DMS 273 (cell line): ENCODE results near the gene GRM3.
A peak's percentile ranks its signal among the peaks of the same experiment; 100 is the strongest.

ENCODE experiments used
- DNase-seq: peaks from one replicate; lab custom pipeline; 2025; ENCODE audit not compliant: unreplicated experiment; lab: John Stamatoyannopoulos, UW

The GRM3 gene

GRCh38 chr7:86785641-86786040 is 141.9 kb downstream of the GRM3 start:
- DNase-seq, result no peak

GRCh38 chr7:86786376-86786775 is 142.7 kb downstream of the GRM3 start:
- DNase-seq, result no peak

GRCh38 chr7:86788948-86789347 is 145.2 kb downstream of the GRM3 start:
- no peak for DNase-seq

GRCh38 chr7:86790383-86790782 is 146.7 kb downstream of the GRM3 start:
- no peak for DNase-seq

GRCh38 chr7:86792260-86792659 is 148.6 kb downstream of the GRM3 start:
- DNase-seq, result no peak

GRCh38 chr7:86793136-86793535 is 149.4 kb downstream of the GRM3 start:
- no peak for DNase-seq

GRCh38 chr7:86814661-86815379 is 171.1 kb downstream of the GRM3 start:
- DNase-seq, result peak; percentile 63

- no peak for DNase-seq
Observed at GRCh38 chr7:86815556-86815955, 171.8 kb downstream of the GRM3 start.

GRCh38 chr7:86818903-86819302 is 175.2 kb downstream of the GRM3 start:
- DNase-seq, result no peak

- no peak for DNase-seq
Observed at GRCh38 chr7:86823769-86824168, 180.1 kb downstream of the GRM3 start.

GRCh38 chr7:86825264-86825663 is 181.6 kb downstream of the GRM3 start:
- no peak for DNase-seq

- no peak for DNase-seq
Observed at GRCh38 chr7:86826948-86827347, 183.2 kb downstream of the GRM3 start.

- DNase-seq, result no peak
Observed at GRCh38 chr7:86833360-86833759, 189.7 kb downstream of the GRM3 start.

- no peak for DNase-seq
Observed at GRCh38 chr7:86837235-86837634, 193.5 kb downstream of the GRM3 start.

- no peak for DNase-seq
Observed at GRCh38 chr7:86844608-86845007, 200.9 kb downstream of the GRM3 start.

GRCh38 chr7:86846494-86847190 is 202.9 kb downstream of the GRM3 start:
- no peak for DNase-seq

- DNase-seq, result no peak
Observed at GRCh38 chr7:86848226-86848625, 204.5 kb downstream of the GRM3 start.

- DNase-seq, result no peak
Observed at GRCh38 chr7:86851566-86851965, 207.9 kb downstream of the GRM3 start.

GRCh38 chr7:86863452-86863851 is 219.7 kb downstream of the GRM3 start:
- no peak for DNase-seq

- DNase-seq, result no peak
Observed at GRCh38 chr7:86867163-86867762, 223.6 kb downstream of the GRM3 start.

GRCh38 chr7:86876146-86876545 is 232.4 kb downstream of the GRM3 start:
- DNase-seq, result no peak

GRCh38 chr7:86884152-86884551 is 240.4 kb downstream of the GRM3 start:
- no peak for DNase-seq
